Neural cell (in vitro differentiated cells): ENCODE data around the gene RBM33. TPM values are rescaled to one million over a fixed set of nuclear protein-coding genes. Genes with fewer than 3 reads are reported as not detected.

Source experiments
- H2AFZ ChIP-seq: fragments of 200-600, 300-800 bp; sonication (generic), shearing (Covaris generic); 2 replicates; pipeline ENCODE4 v1.6.0; 2014; ENCODE audit warnings: low read depth, mild to moderate bottlenecking, antibody characterized with exemption, low read length, moderate library complexity
- H3F3A ChIP-seq: fragments of 200-600 bp; shearing (Covaris generic); 2 replicates; pipeline ENCODE4 v1.6.1; 2016; ENCODE audit warnings: mild to moderate bottlenecking, moderate library complexity, mixed read lengths, antibody characterized with exemption, low read length; ENCODE audit not compliant: insufficient read depth, poor library complexity, severe bottlenecking
- H3K27ac ChIP-seq: fragments of 200-600, 300-800 bp; sonication (generic), shearing (Covaris generic); 2 replicates; pipeline ENCODE4 v1.5.1; 2014; ENCODE audit warnings: mild to moderate bottlenecking, low read length, moderate library complexity
- H3K27me3 ChIP-seq: fragments of 300-800, 200-600 bp; sonication (generic), shearing (Covaris generic); 2 replicates; pipeline ENCODE4 v1.6.0; 2014; ENCODE audit warnings: mild to moderate bottlenecking, low read depth, low read length, moderate library complexity; ENCODE audit not compliant: insufficient read depth
- H3K36me3 ChIP-seq: fragments of 300-800, 200-600 bp; sonication (generic), shearing (Covaris generic); 2 replicates; pipeline ENCODE4 v1.5.1; 2014; ENCODE audit warnings: mild to moderate bottlenecking, antibody characterized with exemption, low read length, moderate library complexity; ENCODE audit not compliant: insufficient read depth
- H3K4me2 ChIP-seq: fragments of 300-800, 200-600 bp; sonication (generic), shearing (Covaris generic); 2 replicates; pipeline ENCODE4 v1.6.0; 2014; ENCODE audit warnings: mild to moderate bottlenecking, low read length
- H3K4me3 ChIP-seq: fragments of 300-800, 200-600 bp; sonication (generic), shearing (Covaris generic); 2 replicates; pipeline ENCODE4 v1.5.1; 2014; ENCODE audit warnings: mild to moderate bottlenecking, low read length, moderate library complexity
- H3K79me2 ChIP-seq: fragments of 200-600 bp; shearing (Covaris generic); replicated peaks from 2 replicates; pipeline ENCODE4 v1.6.0; 2014; ENCODE audit warnings: mild to moderate bottlenecking, low read length, moderate library complexity; ENCODE audit not compliant: insufficient read depth
- H3K9ac ChIP-seq: fragments of 300-800, 200-600 bp; sonication (generic), shearing (Covaris generic); 2 replicates; pipeline ENCODE4 v1.6.1; 2016; ENCODE audit warnings: mild to moderate bottlenecking, low read length, mixed read lengths
- H3K9me2 ChIP-seq: fragments of 200-600 bp; shearing (Covaris generic); 2 replicates; pipeline ENCODE4 v1.6.1; 2016; ENCODE audit warnings: mild to moderate bottlenecking, low read length, mixed read lengths; ENCODE audit not compliant: insufficient read depth
- H3K9me3 ChIP-seq: fragments of 200-600, 300-800 bp; sonication (generic), shearing (Covaris generic); 2 replicates; pipeline ENCODE4 v1.6.1; 2016; ENCODE audit warnings: mild to moderate bottlenecking, mixed run types, low read length, moderate library complexity, mixed read lengths
- H4K20me1 ChIP-seq: fragments of 200-600 bp; shearing (Covaris generic); 2 replicates; pipeline ENCODE4 v1.6.1; 2016; ENCODE audit warnings: mild to moderate bottlenecking, mixed run types; ENCODE audit not compliant: insufficient read depth
- EZH2 ChIP-seq: fragments of 200-600, 300-800 bp; shearing (Covaris generic), sonication (generic); IDR thresholded peaks from 2 replicates; pipeline ENCODE4 v1.6.1; 2014; ENCODE audit warnings: antibody characterized with exemption, low read length, borderline replicate concordance, mild to moderate bottlenecking; ENCODE audit not compliant: insufficient read depth, poor library complexity, severe bottlenecking
- MXI1 ChIP-seq: fragments of 450-650 bp; conservative IDR thresholded peaks from 2 replicates; pipeline ENCODE4 v1.6.1; 2014; ENCODE audit warnings: antibody characterized with exemption, mild to moderate bottlenecking; ENCODE audit not compliant: poor library complexity, severe bottlenecking
- POLR2AphosphoS5 ChIP-seq: IDR thresholded peaks from 2 replicates; pipeline ENCODE4 v1.6.1; 2012
- RAD21 ChIP-seq: fragments of 450-650 bp; conservative IDR thresholded peaks from 2 replicates; pipeline ENCODE4 v1.6.1; 2014; ENCODE audit warnings: antibody characterized with exemption, mild to moderate bottlenecking, moderate library complexity
- REST ChIP-seq: IDR thresholded peaks from 2 replicates; pipeline ENCODE4 v1.6.1; 2012; ENCODE audit warnings: borderline replicate concordance
- SMC3 ChIP-seq: fragments of 450-650 bp; conservative IDR thresholded peaks from 2 replicates; pipeline ENCODE4 v1.6.1; 2014; ENCODE audit warnings: antibody characterized with exemption, mild to moderate bottlenecking, moderate library complexity; ENCODE audit not compliant: poor library complexity
- TAF1 ChIP-seq: IDR thresholded peaks from 2 replicates; pipeline ENCODE4 v1.6.1; 2012; ENCODE audit warnings: low read depth
- polyA plus RNA-seq: library from polyadenylated mRNA; depleted of rRNA; stranded (reverse); fragments of >200 nt; gene quantifications from 2 replicates; pipeline ENCODE4 v1.2.3, GENCODE V29; 2014

Gene RBM33
- polyA plus RNA-seq, 1 donor from 2014 or later = 53.2 TPM

GRCh38 chr7:155638366-155638765 is 6.1 kb upstream of the RBM33 start:
- Histone ChIP-seq H3K27me3 (no peaks in the 10 kb centered on the region), H2AFZ (no peak overlapping the region), H4K20me1 (no peaks in the 10 kb centered on the region), H3F3A (no peaks in the 10 kb centered on the region), H3K9ac (no peak overlapping the region), H3K4me3 (no peak overlapping the region), H3K27ac (no peak overlapping the region), H3K36me3 (peaks cover 9% of the 10 kb centered on the region), H3K9me2 (no peaks in the 10 kb centered on the region), H3K9me3 (no peaks in the 10 kb centered on the region), H3K79me2 (no peaks in the 10 kb centered on the region), H3K4me2 (no peak overlapping the region)
- no peak for TF ChIP-seq POLR2AphosphoS5
- no peak for TF ChIP-seq EZH2
- TF ChIP-seq SMC3 = no peak
- TF ChIP-seq REST = no peak

- no peaks in the 10 kb centered on the region for H3F3A ChIP-seq
- no peak overlapping the region for H3K27ac ChIP-seq
- peaks cover 4% of the 10 kb centered on the region for H3K79me2 ChIP-seq
- no peak overlapping the region for H2AFZ ChIP-seq
- no peaks in the 10 kb centered on the region for H4K20me1 ChIP-seq
- no peak overlapping the region for H3K9ac ChIP-seq
- H3K4me2 ChIP-seq = no peak overlapping the region
- no peaks in the 10 kb centered on the region for H3K9me3 ChIP-seq
- no peak overlapping the region for H3K4me3 ChIP-seq
- no peak for TF ChIP-seq REST
- TF ChIP-seq MXI1 = no peak
- TF ChIP-seq POLR2AphosphoS5 = no peak
- no peak for TF ChIP-seq SMC3
- TF ChIP-seq RAD21 = no peak
- TF ChIP-seq TAF1 = no peak
- H3K27me3 ChIP-seq = no peaks in the 10 kb centered on the region
- peaks cover 9% of the 10 kb centered on the region for H3K36me3 ChIP-seq
- H3K9me2 ChIP-seq = no peaks in the 10 kb centered on the region
Observed at GRCh38 chr7:155639958-155640520, 4.4 kb upstream of the RBM33 start.
